ENCODE measurements around the gene JHY. TPM values are rescaled to one million over a fixed set of nuclear protein-coding genes. Genes with fewer than 3 reads are reported as not detected.

JHY gene
- total RNA-seq, 3 donors from 2014 or later: 11.7 to 13.1 (median 11.8) TPM

DNA sequence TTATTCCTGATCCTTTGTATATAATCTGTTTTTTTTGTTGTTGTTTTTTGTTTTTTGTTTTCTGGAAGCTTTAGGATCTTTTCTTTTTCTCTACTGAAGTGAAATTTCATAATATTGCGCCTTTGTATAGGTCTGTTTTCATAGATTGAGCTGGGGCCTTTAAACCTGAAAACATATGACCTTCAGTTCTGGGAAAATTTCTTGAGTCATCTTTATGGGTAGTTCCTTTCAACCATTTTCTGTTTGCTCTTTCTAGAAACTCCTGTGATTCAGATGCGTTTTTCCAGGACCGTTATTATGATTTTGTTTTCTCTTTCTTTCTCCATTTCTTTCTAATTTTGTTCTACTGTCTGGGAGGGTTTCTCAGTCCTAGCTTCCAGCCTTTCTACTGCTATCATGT lies 55.4 kb downstream of the JHY start:
- TF ChIP-seq CTCF (IDR thresholded peaks at IDR 0.05) (no peak), POLR2A (IDR thresholded peaks at IDR 0.05) (no peak), POLR2AphosphoS5 (IDR thresholded peaks at IDR 0.05) (no peak)
- Histone ChIP-seq H3K27ac (no peak overlapping the region), H3K4me1 (no peaks in the 10 kb centered on the region), H3K9me3 (no peaks in the 10 kb centered on the region), H3K27me3 (no peaks in the 10 kb centered on the region), H3K36me3 (no peaks in the 10 kb centered on the region), H3K4me3 (no peak overlapping the region)
- intact Hi-C loops (cut with DNase I; ENCODE audit: low total_unique reads): no loop called here
- no peak for DNase-seq (ENCODE audit: low spot score in 2 of 2)

- Histone ChIP-seq H3K27ac (no peak overlapping the region), H3K4me1 (no peaks in the 10 kb centered on the region), H3K9me3 (no peaks in the 10 kb centered on the region), H3K27me3 (no peaks in the 10 kb centered on the region), H3K36me3 (no peaks in the 10 kb centered on the region), H3K4me3 (no peak overlapping the region)
- no peak for DNase-seq (ENCODE audit: low spot score in 2 of 2)
- intact Hi-C loops (cut with DNase I; ENCODE audit: low total_unique reads): no loop called here
- TF ChIP-seq POLR2AphosphoS5 (IDR thresholded peaks at IDR 0.05) (no peak), CTCF (IDR thresholded peaks at IDR 0.05) (no peak), POLR2A (IDR thresholded peaks at IDR 0.05) (no peak)
Observed at GRCh38 chr11:122938557-122938956, 56.0 kb downstream of the JHY start.

GRCh38 chr11:122951211-122951610 lies 68.7 kb downstream of the JHY start:
- no peaks in the 10 kb centered on the region for H3K36me3 ChIP-seq
- H3K27me3 ChIP-seq: no peaks in the 10 kb centered on the region
- no peak overlapping the region for H3K27ac ChIP-seq
- TF ChIP-seq CTCF (IDR thresholded peaks at IDR 0.05): no peak
- no peak for TF ChIP-seq POLR2AphosphoS5 (IDR thresholded peaks at IDR 0.05)
- no peak for TF ChIP-seq POLR2A (IDR thresholded peaks at IDR 0.05)
- no peaks in the 10 kb centered on the region for H3K9me3 ChIP-seq
- intact Hi-C loops (cut with DNase I; ENCODE audit: low total_unique reads): no loop called here
- no peak for DNase-seq (ENCODE audit: low spot score in 2 of 2)
- no peaks in the 10 kb centered on the region for H3K4me1 ChIP-seq
- no peak overlapping the region for H3K4me3 ChIP-seq

GRCh38 chr11:122954455-122954854 lies 71.9 kb downstream of the JHY start:
- TF ChIP-seq POLR2A (IDR thresholded peaks at IDR 0.05) (no peak), POLR2AphosphoS5 (IDR thresholded peaks at IDR 0.05) (no peak), CTCF (IDR thresholded peaks at IDR 0.05) (no peak)

DNA sequence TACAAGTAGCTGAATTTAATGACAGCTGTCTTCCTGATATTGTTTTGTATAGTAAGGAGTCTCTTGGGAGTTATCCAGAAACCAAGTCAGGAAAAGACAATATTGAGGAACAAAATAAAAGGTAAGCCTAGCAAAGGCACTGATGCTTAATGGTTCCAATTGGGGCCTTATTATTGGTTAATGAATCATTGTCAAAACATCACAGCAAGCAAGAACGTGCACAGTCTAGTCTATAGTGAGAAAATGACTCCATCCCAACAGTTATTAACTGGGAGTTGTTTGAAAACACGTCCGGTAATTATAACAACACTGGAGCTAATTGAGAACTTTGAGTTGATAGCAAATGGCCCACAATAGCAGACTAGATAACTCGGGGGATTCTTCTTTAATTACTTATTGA lies 81.4 kb downstream of the JHY start:
- Histone ChIP-seq H3K27ac (no peak overlapping the region), H3K27me3 (peaks cover 0 to 4% of the 10 kb centered on the region in 2 donors), H3K4me1 (no peaks in the 10 kb centered on the region), H3K9me3 (no peaks in the 10 kb centered on the region), H3K36me3 (no peaks in the 10 kb centered on the region), H3K4me3 (no peak overlapping the region)
- TF ChIP-seq POLR2A (IDR thresholded peaks at IDR 0.05) (no peak), POLR2AphosphoS5 (IDR thresholded peaks at IDR 0.05) (no peak), CTCF (IDR thresholded peaks at IDR 0.05) (no peak)
- DNase-seq (ENCODE audit: low spot score in 2 of 2): no peak
- intact Hi-C loops (cut with DNase I; ENCODE audit: low total_unique reads): no loop called here

More at GRCh38 chr11:122954455-122954854, 71.9 kb downstream of the JHY start:
- no peak overlapping the region for H3K4me3 ChIP-seq
- H3K4me1 ChIP-seq: no peaks in the 10 kb centered on the region
- no peak overlapping the region for H3K27ac ChIP-seq
- DNase-seq (ENCODE audit: low spot score in 2 of 2): no peak
- no peaks in the 10 kb centered on the region for H3K27me3 ChIP-seq
- H3K36me3 ChIP-seq: no peaks in the 10 kb centered on the region
- H3K9me3 ChIP-seq: no peaks in the 10 kb centered on the region
- intact Hi-C loops (cut with DNase I; ENCODE audit: low total_unique reads): no loop called here

Data from breast epithelium (tissue), 4 donors.